HG02938 (cell line): ENCODE measurements around the gene RAB37.

Source experiments
- ATAC-seq: cut with Tn5 transposase; IDR thresholded peaks from one replicate; pipeline ENCODE4 v1.9.1; 2021; ENCODE audit warnings: mild to moderate bottlenecking, moderate library complexity; ENCODE audit not compliant: unreplicated experiment

The RAB37 gene

GRCh38 chr17:74760404-74761105, 23.5 kb downstream of the RAB37 start:
- no peak for ATAC-seq

DNA sequence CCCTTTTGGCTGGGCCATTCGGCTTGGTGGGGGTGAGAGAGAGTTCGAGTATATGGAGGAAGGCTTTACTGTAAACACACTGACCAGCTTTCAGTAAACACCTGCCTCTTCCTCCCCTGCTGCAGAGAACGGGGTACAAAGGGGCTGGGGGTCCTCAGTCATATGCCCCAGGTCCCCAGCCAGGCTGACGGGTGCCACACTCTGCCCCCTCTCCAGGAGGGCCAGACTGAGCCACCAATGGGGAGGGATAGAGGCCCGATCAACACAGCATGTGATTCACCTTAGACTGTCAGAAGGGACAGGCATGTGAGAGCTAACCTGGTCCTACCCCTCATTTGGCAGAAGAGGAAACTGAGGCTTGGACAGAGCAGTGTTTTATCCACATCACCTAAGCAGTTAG, 24.4 kb downstream of the RAB37 start:
- no peak for ATAC-seq

DNA sequence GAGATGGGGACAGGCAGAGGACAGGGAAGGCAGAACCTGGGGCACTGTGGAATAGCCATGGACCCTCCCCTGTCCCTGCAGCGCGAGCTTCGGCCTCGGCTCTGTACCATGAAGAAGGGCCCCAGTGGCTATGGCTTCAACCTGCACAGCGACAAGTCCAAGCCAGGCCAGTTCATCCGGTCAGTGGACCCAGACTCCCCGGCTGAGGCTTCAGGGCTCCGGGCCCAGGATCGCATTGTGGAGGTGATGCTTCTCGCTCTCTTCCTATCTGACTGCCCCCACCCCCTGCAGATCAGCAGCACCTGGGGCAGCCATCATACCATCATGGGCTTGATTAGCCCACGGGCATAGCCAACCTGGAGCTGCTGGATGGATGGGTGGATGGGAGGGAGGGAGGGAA, 24.9 kb downstream of the RAB37 start:
- ATAC-seq, result no peak

GRCh38 chr17:74763565-74764387, 26.7 kb downstream of the RAB37 start:
- ATAC-seq, result no peak

- no peak for ATAC-seq
Measured at GRCh38 chr17:74764751-74765286, 27.8 kb downstream of the RAB37 start.

- ATAC-seq, result no peak
Measured at GRCh38 chr17:74766413-74766812, 29.4 kb downstream of the RAB37 start.

GRCh38 chr17:74767111-74767516, 30.1 kb downstream of the RAB37 start:
- no peak for ATAC-seq

- no peak for ATAC-seq
Measured at GRCh38 chr17:74768069-74768762, 31.2 kb downstream of the RAB37 start.

- ATAC-seq, result no peak
Measured at GRCh38 chr17:74768763-74769114, 31.7 kb downstream of the RAB37 start.

DNA sequence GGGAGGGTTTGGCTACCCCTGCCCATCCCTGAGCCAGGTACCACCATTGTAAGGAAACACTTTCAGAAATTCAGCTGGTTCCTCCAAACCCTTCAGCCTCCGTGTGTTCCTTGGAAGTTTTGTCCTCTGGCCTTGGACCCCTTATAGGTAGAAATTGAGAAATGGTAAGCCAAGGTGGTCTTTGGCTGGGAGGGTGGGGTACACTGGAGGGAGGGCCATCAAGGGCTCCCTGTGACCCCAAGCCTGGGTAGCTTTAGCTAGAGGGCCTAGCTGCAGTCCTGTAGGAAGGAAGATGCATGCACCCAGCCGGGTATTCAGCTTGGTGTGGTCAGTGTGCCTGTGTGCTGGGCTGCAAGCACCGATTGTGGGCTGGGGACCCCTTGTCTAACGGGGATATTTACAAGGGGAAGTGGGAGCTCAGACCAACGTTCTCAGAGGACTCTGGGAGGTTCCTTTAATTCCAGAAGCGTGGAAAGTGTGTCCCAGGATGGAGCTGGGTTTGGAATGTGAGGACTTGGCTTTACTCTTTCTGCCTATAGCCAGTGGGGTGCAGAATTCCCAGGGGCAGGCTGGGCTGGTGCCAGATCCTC, 32.3 kb downstream of the RAB37 start:
- ATAC-seq, result no peak

DNA sequence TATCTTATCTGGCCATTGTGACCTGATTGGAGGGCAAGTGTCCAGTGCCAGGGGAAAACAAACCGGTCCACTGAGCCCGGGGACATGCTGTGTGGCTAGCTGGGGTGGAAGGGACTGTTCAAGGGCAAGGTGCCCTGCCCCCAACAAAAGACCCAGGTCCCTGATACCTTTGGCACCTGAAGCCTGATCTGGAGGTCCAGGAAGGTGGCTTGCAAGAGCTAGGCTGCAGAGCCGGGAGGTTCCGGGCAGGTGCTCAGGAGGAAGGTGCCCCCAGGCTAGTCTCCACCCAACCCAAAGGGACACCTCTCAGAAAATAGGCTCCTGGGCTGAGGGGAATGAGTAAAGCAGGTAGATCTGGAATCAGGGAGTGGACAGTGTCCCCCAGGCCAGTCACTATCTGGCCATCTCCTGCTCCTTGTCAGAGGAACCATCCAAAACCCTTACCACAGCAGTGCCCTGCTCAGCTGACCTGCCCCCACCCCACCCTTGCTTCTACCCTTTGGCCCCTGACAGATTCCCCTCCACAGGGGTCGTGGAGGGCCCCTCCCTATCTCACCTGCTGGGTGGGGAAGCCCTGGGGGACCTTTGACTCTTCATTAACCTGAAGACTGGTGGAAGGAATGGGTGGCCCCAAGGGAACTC, 32.9 kb downstream of the RAB37 start:
- ATAC-seq, result no peak

GRCh38 chr17:74770498-74771318, 33.7 kb downstream of the RAB37 start:
- no peak for ATAC-seq

DNA sequence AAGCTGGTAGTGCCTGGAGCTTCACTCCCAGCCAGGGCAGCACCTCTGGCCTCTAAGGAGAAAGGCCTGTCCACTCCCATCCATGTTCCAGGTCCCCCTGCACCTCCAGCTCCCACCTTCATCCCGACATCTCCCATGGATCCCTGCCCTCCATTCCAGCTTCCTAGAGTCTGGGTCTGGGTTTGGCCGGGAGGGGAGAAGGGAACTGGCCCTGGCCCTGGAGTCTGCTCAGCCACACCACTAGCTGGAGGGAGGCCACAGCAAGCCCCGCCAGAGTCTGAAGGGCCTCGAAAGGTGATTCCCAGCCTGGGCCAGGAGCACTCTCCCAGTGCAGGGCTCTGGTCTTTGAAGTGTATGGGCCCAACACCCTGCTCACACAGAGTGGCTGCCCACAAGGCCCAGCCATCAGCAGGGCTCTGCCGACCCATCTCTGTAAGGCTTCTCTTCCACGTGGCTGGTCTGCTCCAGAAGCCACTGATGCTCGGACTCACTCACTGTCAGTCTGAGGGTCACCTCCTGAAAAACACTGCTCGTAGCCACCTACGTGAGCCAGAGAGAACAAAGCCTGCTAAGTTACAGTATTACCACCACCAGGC, 34.4 kb downstream of the RAB37 start:
- no peak for ATAC-seq

DNA sequence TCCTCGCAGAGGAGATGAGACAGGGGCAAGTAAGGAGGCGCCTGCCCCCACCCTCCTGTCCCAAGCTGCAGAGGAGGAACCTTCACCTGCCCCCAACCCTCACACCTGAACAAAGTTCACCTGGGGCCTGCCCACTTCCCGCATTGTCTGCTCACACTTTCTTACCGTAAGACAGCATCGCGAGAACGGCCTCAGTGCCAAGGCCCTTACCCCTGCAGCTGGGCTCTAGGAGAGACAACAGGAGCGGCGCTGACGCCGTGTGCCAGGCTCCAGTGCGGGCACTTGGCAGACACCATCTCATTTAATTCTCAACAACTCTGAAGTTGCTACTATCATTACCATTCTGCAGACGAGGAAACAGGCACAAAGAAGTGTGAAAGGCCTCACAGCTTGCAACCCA, 35.0 kb downstream of the RAB37 start:
- no peak for ATAC-seq

DNA sequence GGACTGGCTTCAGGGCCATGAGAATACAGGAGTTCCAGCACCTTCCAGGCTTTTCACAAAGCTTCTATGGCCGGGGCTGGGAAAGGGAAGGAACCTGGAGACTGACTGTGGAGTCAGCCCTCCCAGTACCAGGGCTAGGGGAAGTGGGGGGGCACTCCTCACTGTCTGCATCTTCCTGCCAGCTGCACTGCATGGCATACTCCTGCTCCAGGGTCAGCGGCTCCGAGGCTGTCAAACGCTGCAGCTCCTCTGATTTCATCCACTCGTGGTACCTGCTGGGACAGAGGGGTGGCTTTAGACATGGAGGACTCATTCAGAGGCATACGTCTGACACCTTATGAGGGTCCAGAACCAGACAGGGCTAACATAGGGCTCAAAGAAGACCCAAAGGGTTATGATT, 36.4 kb downstream of the RAB37 start:
- no peak for ATAC-seq

DNA sequence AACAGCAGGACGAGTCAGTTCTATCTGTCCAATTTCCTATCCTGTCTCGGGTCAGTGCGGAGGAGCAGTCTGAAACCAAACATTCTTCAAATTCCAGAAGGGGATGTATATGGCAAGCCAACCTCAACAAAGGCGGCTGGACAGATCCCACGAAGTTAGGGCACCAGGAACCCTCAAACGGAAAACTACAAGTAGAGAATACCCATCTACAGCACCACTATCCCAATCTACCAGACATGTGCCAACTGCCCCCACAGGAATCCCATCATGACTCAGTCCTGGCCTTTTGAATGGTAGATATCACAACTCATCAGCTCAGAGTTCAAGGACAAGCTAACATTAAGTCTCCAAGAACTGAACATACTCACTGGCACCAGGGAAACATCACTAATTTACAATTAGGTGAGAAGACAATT, 36.8 kb downstream of the RAB37 start:
- no peak for ATAC-seq

- ATAC-seq, result no peak
Measured at GRCh38 chr17:74775409-74776043, 38.5 kb downstream of the RAB37 start.

- peak; percentile 74 for ATAC-seq
Measured at GRCh38 chr17:74776044-74776962, 39.2 kb downstream of the RAB37 start, which contains the start of gene NAT9. Gene NAT9, minus strand, starts transcription at chr17:74776345. Its CDS starts 647 bp downstream, at chr17:74775698.
